HG02588 (cell line): ENCODE measurements around the gene KATNAL2.

Experiments
- ATAC-seq: cut with Tn5 transposase; IDR thresholded peaks from one replicate; pipeline ENCODE4 v1.9.1; 2021; ENCODE audit warnings: mild to moderate bottlenecking, moderate library complexity; ENCODE audit not compliant: unreplicated experiment

The KATNAL2 gene

GRCh38 chr18:46917108-46917802 lies at the start of gene KATNAL2, which contains the start of gene PIAS2:
TSS of gene KATNAL2 (plus strand) at chr18:46917602. CDS start at chr18:46946873, 29,271 bp downstream.
TSS of gene PIAS2 (minus strand) at chr18:46917507. CDS start at chr18:46917345, 162 bp downstream.
- ATAC-seq, result peak; percentile 86

GRCh38 chr18:46868169-46868921 lies 49.1 kb upstream of the KATNAL2 start:
- no peak for ATAC-seq

- no peak for ATAC-seq
Observed at GRCh38 chr18:46877329-46877987, 39.9 kb upstream of the KATNAL2 start.

GRCh38 chr18:46883180-46883579 lies 34.2 kb upstream of the KATNAL2 start:
- ATAC-seq, result no peak

- no peak for ATAC-seq
Observed at GRCh38 chr18:46886893-46887292, 30.5 kb upstream of the KATNAL2 start.

GRCh38 chr18:46888965-46889364 lies 28.4 kb upstream of the KATNAL2 start:
- ATAC-seq, result no peak

GRCh38 chr18:46891742-46892214 lies 25.6 kb upstream of the KATNAL2 start:
- ATAC-seq, result peak; percentile 91

- no peak for ATAC-seq
Observed at GRCh38 chr18:46892842-46893241, 24.6 kb upstream of the KATNAL2 start.

- no peak for ATAC-seq
Observed at GRCh38 chr18:46893360-46893759, 24.0 kb upstream of the KATNAL2 start.

- ATAC-seq, result no peak
Observed at GRCh38 chr18:46894124-46894523, 23.3 kb upstream of the KATNAL2 start.

GRCh38 chr18:46899274-46899948 lies 18.0 kb upstream of the KATNAL2 start:
- peak; percentile 70 for ATAC-seq

GRCh38 chr18:46903406-46903805 lies 14.0 kb upstream of the KATNAL2 start:
- ATAC-seq, result no peak

GRCh38 chr18:46909497-46909896 lies 7.9 kb upstream of the KATNAL2 start:
- ATAC-seq, result no peak

- no peak for ATAC-seq
Observed at GRCh38 chr18:46910856-46911255, 6.5 kb upstream of the KATNAL2 start.

GRCh38 chr18:46915800-46916550 lies 1.4 kb upstream of the KATNAL2 start:
- no peak for ATAC-seq

- peak; percentile 37 for ATAC-seq
Observed at GRCh38 chr18:46916551-46917107, 773 bp upstream of the KATNAL2 start.

- peak; percentile 5 for ATAC-seq
Observed at GRCh38 chr18:46917803-46918600, 600 bp downstream of the KATNAL2 start.

GRCh38 chr18:46920067-46920466 lies 2.7 kb downstream of the KATNAL2 start:
- ATAC-seq, result no peak

- ATAC-seq, result no peak
Observed at GRCh38 chr18:46920653-46921052, 3.3 kb downstream of the KATNAL2 start.
